ENCODE data around the gene LRCOL1.

DNA sequence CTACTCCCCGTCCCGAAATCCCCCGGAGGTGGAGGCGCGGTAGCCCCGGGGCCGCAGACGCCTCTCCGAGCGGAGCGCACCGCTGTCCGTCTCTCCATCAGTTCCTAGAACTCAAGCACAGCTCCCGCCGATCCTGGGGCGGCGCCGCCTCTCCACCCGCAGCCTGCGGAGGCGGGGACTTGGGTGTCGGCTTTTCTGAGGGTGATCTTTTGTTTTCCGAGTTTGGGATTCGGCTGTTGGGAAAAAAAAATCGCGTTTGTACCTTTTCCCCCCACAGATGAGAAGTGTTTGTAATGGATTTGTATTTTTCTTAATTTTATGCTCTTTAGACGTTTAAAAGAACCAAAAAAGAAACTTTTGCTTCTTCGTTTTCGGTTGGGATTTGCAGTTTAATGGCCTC lies 26.6 kb downstream of the LRCOL1 start:
- TF ChIP-seq, protein P1, sequence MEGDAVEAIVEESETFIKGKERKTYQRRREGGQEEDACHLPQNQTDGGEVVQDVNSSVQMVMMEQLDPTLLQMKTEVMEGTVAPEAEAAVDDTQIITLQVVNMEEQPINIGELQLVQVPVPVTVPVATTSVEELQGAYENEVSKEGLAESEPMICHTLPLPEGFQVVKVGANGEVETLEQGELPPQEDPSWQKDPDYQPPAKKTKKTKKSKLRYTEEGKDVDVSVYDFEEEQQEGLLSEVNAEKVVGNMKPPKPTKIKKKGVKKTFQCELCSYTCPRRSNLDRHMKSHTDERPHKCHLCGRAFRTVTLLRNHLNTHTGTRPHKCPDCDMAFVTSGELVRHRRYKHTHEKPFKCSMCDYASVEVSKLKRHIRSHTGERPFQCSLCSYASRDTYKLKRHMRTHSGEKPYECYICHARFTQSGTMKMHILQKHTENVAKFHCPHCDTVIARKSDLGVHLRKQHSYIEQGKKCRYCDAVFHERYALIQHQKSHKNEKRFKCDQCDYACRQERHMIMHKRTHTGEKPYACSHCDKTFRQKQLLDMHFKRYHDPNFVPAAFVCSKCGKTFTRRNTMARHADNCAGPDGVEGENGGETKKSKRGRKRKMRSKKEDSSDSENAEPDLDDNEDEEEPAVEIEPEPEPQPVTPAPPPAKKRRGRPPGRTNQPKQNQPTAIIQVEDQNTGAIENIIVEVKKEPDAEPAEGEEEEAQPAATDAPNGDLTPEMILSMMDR (IDR thresholded peaks at IDR 0.05) = no peak
- TF ChIP-seq POLR2A (IDR thresholded peaks at IDR 0.05) (no peak), POLR2AphosphoS5 (IDR thresholded peaks at IDR 0.05) (no peak), EP300 (IDR thresholded peaks at IDR 0.05) (no peak)
